Activated naive CD4-positive, alpha-beta T cell treated with anti-CD3 and anti-CD28 coated beads, Interleukin-2, amount 50 U/mL, for 24 hours (primary cell): ENCODE results near the gene ZNG1C.
"Not testable (repeated sequence)": the region's sequence is repeated elsewhere in the genome, so short reads cannot be mapped to it uniquely, and the experiment has no call there.

ENCODE experiments used
- H3K27ac Mint-ChIP-seq: one replicate; pipeline ENCODE4 v1.8.0; 2021; ENCODE audit warnings: mild to moderate bottlenecking, mixed read lengths
- H3K27me3 Mint-ChIP-seq: one replicate; pipeline ENCODE4 v1.8.0; 2021; ENCODE audit warnings: mixed read lengths
- H3K36me3 Mint-ChIP-seq: one replicate; pipeline ENCODE4 v1.8.0; 2021; ENCODE audit warnings: mixed read lengths
- H3K4me1 Mint-ChIP-seq: one replicate; pipeline ENCODE4 v1.8.0; 2021; ENCODE audit warnings: mixed read lengths
- H3K4me3 Mint-ChIP-seq: one replicate; pipeline ENCODE4 v1.8.0; 2021; ENCODE audit warnings: mild to moderate bottlenecking, mixed read lengths
- H3K9me3 Mint-ChIP-seq: one replicate; pipeline ENCODE4 v1.8.0; 2021; ENCODE audit warnings: mixed read lengths

ZNG1C gene

DNA sequence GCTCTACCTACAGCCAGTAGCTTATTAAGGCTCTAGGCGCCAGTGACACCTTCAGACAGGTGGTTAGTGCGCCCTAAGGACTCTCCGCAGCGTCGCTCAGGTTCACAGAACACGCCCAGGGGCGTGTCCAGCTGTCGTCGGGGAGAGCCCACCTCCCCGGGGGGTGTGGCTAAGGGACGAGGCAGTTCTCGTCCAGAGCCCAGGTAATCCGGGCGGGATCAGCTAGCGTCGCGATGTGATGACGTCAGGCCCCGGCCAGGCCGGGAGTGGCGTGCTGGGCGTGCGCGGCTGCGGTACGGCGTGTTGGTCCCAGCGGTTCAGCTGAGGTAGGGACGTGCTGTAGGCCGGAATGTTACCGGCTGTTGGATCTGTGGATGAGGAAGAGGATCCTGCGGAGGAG is at the start of gene ZNG1C:
Gene ZNG1C (plus strand): TSS at position 301 of the 400 bp plus-strand sequence. CDS start 49 bp downstream, at position 350.
- not testable (repeated sequence) for H3K27me3 Mint-ChIP-seq, H3K9me3 Mint-ChIP-seq, H3K4me3 Mint-ChIP-seq, H3K27ac Mint-ChIP-seq, H3K4me1 Mint-ChIP-seq, H3K36me3 Mint-ChIP-seq

DNA sequence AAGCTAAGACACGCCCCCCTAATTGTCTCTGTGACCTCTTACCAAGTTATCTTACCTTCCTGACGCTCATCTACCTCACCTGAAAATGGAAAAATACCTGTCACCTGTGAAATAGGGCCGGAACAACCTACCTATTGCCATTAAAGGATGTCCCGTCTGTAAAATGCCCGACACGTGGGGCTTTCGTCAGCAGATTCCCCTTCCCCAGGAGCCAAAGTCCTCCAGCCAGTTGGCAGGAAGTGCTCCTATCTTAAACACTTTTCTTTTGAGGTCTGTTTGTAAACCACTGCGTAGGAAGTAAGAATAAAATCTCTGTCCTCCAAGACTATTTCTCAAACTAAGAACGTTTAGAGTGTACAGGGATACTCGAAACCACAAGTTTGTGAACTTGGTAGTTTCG is 654 bp downstream of the ZNG1C start:
- H3K27me3 Mint-ChIP-seq, H3K9me3 Mint-ChIP-seq, H3K36me3 Mint-ChIP-seq, H3K4me3 Mint-ChIP-seq, H3K27ac Mint-ChIP-seq, H3K4me1 Mint-ChIP-seq: not testable (repeated sequence)

DNA sequence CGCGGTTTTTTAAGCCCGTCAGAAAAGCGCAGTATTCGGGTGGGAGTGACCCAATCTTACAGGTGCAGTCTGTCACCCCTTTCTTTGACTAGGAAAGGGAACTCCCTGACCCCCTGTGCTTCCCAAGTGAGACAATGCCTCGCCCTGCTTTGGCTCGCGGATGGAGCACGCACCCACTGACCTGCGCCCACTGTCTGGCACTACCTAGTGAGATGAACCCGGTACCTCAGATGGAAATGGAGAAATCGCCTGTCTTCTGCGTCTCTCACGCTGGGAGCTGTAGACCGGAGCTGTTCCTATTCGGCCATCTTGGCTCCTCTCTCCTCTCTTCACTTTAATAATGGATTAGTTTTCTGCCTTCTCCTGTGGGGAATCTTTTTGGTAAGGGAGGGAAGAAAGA is 39.3 kb downstream of the ZNG1C start:
- not testable (repeated sequence) for H3K27me3 Mint-ChIP-seq, H3K36me3 Mint-ChIP-seq, H3K27ac Mint-ChIP-seq, H3K9me3 Mint-ChIP-seq, H3K4me1 Mint-ChIP-seq, H3K4me3 Mint-ChIP-seq

DNA sequence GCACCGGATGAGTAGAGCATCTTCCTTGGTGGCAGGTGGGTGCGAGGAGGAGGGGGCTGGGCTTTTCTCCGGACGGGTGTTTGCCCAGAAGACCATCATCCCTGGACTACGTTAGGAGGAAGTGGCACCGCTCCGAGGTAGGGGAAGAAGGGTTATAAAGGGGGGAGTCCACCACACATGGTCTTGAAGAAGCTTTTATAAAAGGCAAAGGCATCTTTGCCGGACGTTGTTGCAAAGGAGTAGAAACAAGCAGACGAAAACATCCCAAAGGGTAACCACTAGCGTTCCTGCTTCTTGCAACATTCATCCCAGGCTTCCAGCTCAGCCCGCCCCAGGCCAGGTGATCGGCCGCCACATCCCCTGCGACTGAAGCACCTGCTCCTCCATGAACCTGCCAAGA is 60.8 kb downstream of the ZNG1C start, which contains the start of gene FOXD4L3:
Gene FOXD4L3 (plus strand): TSS at position 301 of the 400 bp plus-strand sequence. CDS start 85 bp downstream, at position 386.
- H3K27me3 Mint-ChIP-seq, result not testable (repeated sequence)

DNA sequence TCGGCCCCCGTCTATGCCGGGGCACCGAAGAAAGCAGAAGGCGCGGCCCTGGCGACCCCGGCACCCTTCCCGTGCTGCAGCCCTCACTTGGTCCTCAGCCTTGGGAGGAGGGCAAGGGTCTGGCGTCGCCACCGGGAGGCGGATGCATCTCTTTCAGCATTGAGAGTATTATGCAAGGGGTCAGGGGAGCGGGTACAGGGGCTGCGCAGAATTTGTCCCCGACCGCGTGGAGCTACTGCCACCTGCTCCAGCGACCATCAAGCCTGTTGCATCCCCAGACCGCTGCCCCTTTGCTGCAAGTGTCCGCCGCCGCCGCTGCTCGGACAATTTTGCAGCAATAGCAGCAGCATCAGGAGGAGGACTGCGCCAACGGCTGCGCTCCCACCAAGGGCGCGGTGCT is 62.0 kb downstream of the ZNG1C start:
- not testable (repeated sequence) for H3K27me3 Mint-ChIP-seq, H3K27ac Mint-ChIP-seq, H3K4me1 Mint-ChIP-seq, H3K4me3 Mint-ChIP-seq, H3K36me3 Mint-ChIP-seq, H3K9me3 Mint-ChIP-seq

More for the DNA sequence above, 60.8 kb downstream of the ZNG1C start, which contains the start of gene FOXD4L3:
- not testable (repeated sequence) for H3K27ac Mint-ChIP-seq, H3K4me1 Mint-ChIP-seq, H3K4me3 Mint-ChIP-seq, H3K36me3 Mint-ChIP-seq, H3K9me3 Mint-ChIP-seq

DNA sequence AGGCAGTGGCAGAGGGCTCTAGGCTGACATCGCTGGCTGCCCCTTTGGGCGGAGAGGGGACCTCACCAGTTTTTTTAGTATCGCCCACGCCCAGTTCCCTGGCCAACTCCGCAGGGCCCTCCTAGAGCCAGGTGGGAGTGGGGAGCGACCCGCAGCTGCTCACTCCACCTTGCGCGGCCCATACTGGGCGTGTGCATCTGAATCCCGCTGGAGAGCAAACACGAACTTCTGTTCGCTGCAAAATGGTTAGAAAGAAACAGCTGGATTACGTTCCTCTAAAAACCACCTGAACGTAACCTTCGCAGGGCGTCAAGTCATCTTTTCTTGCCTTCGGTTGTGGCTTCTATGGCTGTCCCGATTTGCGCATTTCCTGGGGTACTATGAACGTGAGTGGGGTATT is 62.4 kb downstream of the ZNG1C start:
- H3K27ac Mint-ChIP-seq, H3K27me3 Mint-ChIP-seq, H3K4me1 Mint-ChIP-seq, H3K36me3 Mint-ChIP-seq, H3K4me3 Mint-ChIP-seq, H3K9me3 Mint-ChIP-seq: not testable (repeated sequence)

DNA sequence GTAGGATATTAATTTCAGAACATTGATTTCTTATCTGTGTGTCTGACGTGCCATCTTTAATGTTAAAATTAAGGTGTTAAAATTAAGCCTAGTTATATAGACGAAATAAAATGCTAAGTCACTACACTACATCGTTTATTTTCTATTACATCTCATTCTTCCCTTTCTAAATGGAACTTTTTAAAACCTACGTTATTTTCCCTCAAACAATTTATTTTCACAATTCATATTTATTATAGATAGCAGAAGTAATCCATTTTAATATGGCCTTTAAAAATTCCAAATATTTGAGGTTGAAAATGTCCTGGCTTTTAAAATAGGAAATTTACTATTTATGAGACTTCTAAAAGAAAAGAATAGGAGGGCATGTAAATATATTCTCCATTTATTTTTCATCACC is 63.0 kb downstream of the ZNG1C start:
- not testable (repeated sequence) for H3K4me3 Mint-ChIP-seq, H3K36me3 Mint-ChIP-seq

DNA sequence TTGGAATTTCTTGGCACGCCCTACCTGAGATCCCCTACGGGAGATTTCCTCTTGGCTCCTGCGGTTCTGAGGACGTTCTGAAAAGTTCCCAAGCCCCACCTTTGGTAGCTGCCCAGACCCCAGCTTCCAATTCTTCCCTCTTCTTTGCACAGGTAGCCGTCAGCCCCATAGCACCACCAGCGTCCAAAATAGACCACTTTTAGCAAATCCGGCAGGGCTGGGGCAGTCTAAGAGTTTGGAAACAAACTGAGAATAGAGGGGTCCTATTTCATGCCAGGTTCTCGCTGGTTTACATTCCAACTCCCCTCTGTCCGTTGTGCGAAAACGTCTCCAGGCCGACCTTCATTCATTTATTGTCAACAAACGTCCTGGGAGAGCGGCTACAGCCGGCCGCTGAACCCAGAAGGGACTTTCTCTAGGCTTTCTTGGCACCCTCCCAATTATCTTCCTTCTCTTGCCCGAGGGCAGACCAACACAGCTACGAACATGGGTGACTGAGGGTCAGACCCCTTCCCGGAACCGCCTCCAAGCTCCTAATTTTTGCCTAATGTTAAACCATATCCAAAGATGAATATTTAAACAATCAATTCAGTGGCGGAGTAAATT is 64.0 kb downstream of the ZNG1C start:
- H3K27ac Mint-ChIP-seq, H3K9me3 Mint-ChIP-seq, H3K4me1 Mint-ChIP-seq, H3K4me3 Mint-ChIP-seq, H3K36me3 Mint-ChIP-seq, H3K27me3 Mint-ChIP-seq: not testable (repeated sequence)

More for the DNA sequence above, 63.0 kb downstream of the ZNG1C start:
- not testable (repeated sequence) for H3K4me1 Mint-ChIP-seq, H3K27me3 Mint-ChIP-seq, H3K27ac Mint-ChIP-seq, H3K9me3 Mint-ChIP-seq

DNA sequence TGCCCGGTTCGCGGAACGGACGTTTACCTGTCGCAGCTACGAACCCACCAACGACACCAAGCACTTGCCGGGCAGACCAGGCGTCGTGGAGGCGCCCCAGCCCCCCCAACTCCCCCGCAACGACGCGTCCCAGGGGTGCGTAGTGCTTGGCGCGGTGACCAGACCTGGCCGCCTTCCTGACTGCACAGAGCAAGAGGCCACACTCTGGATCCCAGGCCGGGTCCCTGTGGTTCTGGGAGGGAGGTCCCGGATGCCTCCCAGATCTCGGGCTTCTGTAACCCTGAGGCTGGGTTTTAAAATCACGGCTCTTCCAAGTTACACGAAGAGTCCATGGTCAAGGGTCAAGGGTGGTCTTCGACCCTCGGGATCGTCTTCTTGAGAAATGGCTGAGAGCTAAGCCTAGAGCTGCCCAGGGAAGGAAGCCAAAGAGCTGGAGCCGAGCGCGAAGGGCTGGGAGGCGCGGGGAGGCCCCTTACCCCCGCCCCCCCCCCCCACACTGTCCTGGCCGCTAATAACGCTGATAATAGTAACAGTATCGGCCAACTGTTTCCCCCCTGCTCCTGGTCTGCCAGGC is 64.7 kb downstream of the ZNG1C start:
- H3K4me3 Mint-ChIP-seq, H3K9me3 Mint-ChIP-seq, H3K27ac Mint-ChIP-seq, H3K36me3 Mint-ChIP-seq, H3K27me3 Mint-ChIP-seq, H3K4me1 Mint-ChIP-seq: not testable (repeated sequence)

DNA sequence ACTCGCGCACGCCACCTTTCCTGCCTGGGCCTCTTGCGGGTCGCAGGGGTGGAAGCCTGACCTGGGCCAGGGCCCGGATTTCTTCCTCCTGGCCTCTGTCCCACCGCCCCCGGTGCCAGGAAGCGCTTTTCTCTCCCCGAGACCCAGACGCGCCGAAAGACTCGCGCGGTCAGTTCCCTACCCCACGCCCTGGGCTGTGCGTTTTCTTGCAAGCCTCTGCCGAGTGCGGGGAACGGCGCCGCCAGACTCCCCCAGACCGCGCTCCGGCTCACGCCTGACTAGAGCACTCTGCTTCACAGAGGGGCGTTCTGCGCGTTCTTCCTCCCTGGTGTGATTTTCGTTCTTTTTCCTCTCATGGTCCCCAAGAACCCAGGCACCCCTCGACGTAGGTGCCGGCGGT is 65.3 kb downstream of the ZNG1C start:
- not testable (repeated sequence) for H3K9me3 Mint-ChIP-seq, H3K36me3 Mint-ChIP-seq, H3K4me1 Mint-ChIP-seq

DNA sequence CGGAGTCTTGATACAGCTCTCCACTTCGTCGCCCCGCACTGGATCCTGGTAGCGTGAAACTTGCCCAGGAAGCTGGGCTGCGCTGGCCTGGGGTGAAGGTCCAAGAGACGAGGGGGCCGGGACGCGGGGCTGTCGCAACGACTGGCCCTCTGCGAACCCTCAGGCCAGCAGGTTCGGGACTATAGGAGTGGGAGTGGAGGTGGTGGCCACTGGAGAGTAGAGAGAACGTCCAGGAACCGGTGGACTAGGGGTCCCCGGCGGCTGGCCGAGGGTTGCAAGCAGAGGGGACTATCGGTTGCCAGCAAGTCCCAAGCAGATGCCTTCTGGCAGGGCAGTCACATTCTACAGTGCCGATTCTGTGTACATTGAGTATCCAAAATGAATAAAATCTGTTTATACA is 65.9 kb downstream of the ZNG1C start:
- H3K27me3 Mint-ChIP-seq, H3K27ac Mint-ChIP-seq, H3K36me3 Mint-ChIP-seq, H3K9me3 Mint-ChIP-seq, H3K4me1 Mint-ChIP-seq, H3K4me3 Mint-ChIP-seq: not testable (repeated sequence)

More for the DNA sequence above, 65.3 kb downstream of the ZNG1C start:
- H3K27me3 Mint-ChIP-seq, H3K27ac Mint-ChIP-seq, H3K4me3 Mint-ChIP-seq: not testable (repeated sequence)

DNA sequence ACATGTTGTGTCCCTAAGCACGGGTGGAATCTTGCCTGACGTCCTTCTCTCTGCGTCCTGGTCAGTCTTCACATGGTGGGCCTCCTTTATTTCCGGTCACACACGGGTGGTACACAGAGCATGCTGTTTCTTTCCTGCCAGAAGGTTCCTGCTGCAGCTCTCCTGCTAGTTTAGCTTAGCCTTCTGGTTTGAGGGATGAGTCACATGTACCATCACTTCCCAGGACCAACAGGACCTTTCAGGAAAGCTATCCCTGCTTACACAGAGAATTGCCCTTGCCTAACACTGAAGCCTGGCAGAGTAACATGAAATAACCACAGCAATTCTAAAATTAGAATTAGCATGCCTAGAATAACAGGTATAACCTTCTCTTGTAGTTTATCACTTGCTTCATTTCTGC is 69.4 kb downstream of the ZNG1C start:
- not testable (repeated sequence) for H3K4me3 Mint-ChIP-seq, H3K27me3 Mint-ChIP-seq, H3K27ac Mint-ChIP-seq, H3K9me3 Mint-ChIP-seq, H3K4me1 Mint-ChIP-seq, H3K36me3 Mint-ChIP-seq

DNA sequence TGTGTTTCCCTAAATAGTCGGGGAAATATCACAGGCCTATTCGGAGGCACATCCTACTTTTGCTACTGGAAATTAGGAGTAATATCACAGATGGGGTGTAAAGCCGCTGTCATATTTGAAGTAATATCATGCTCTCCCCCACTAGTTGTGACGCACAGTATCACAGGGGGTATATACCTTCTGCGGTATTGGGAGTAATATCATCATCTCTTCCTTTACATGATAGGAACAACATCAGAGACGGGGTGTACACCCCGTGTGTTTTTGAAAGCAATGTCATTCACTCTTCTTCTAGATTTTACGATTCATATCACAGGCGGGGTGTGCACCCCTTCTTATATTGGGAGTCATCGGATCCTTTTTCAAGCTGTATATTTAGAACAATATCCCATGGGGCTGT is 76.4 kb downstream of the ZNG1C start:
- H3K27ac Mint-ChIP-seq, H3K9me3 Mint-ChIP-seq, H3K4me1 Mint-ChIP-seq, H3K36me3 Mint-ChIP-seq, H3K27me3 Mint-ChIP-seq, H3K4me3 Mint-ChIP-seq: not testable (repeated sequence)

DNA sequence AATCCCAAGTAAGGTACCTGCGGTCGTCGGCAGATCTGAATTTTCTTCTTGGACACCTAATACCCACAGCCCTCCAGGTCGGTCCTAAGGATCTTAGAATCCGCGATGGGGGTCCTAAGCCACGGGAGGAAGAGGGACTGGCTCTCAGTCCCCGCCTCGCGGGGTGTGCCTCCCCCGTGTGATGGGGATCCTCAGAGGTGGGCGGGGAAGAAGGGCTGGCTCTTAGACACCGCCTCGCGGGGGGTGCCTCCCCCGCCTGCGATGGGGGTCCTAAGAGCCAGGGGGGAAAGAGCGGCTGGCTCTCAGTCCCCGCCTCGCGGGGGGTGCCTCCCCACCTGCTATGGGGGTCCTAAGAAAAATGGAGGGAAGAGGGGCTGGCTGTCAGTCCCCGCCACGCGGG is 82.0 kb downstream of the ZNG1C start:
- not testable (repeated sequence) for H3K4me3 Mint-ChIP-seq, H3K9me3 Mint-ChIP-seq, H3K27ac Mint-ChIP-seq, H3K27me3 Mint-ChIP-seq, H3K36me3 Mint-ChIP-seq, H3K4me1 Mint-ChIP-seq

DNA sequence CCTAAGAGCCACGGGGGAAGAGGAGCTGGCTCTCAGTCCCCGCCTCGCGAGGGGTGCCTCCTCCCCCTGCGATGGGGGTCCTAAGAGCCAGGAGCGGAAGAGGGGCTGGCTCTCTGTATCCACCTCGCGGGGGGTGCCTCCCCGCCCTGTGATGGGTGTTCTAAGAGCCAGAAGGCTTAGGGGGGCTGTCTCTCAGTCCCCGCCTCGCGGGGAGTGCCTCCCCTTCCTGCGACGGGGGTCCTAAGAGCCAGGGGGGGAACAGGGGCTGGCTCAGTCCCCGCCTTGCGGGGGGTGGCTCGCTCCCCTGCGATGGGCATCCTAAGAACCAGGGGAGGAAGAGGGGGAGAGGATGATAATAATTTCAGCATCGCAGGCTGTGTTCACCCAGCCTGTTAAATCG is 82.7 kb downstream of the ZNG1C start:
- H3K36me3 Mint-ChIP-seq, H3K4me3 Mint-ChIP-seq, H3K9me3 Mint-ChIP-seq, H3K27me3 Mint-ChIP-seq, H3K4me1 Mint-ChIP-seq, H3K27ac Mint-ChIP-seq: not testable (repeated sequence)

DNA sequence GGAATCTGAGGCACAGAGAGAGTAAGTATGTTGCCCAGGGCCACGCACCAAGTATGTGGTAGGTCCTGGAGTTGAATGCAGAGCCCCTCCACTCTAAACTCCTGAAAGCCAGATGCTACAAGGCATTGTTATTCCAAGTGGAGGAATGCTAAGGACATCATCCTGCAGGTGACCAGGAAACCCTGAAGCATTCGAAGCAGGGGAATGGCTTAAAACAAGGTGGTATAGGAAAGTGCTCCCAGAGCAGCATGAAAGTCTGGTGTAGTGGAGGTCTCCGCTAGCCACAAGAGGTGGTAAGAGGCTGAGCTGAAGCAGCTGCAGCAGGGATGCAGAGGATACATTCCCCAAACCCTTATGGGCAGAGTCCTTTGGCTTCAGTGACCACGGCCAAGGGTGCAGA is 87.3 kb downstream of the ZNG1C start:
- H3K27ac Mint-ChIP-seq, H3K27me3 Mint-ChIP-seq, H3K4me3 Mint-ChIP-seq, H3K36me3 Mint-ChIP-seq, H3K4me1 Mint-ChIP-seq, H3K9me3 Mint-ChIP-seq: not testable (repeated sequence)

DNA sequence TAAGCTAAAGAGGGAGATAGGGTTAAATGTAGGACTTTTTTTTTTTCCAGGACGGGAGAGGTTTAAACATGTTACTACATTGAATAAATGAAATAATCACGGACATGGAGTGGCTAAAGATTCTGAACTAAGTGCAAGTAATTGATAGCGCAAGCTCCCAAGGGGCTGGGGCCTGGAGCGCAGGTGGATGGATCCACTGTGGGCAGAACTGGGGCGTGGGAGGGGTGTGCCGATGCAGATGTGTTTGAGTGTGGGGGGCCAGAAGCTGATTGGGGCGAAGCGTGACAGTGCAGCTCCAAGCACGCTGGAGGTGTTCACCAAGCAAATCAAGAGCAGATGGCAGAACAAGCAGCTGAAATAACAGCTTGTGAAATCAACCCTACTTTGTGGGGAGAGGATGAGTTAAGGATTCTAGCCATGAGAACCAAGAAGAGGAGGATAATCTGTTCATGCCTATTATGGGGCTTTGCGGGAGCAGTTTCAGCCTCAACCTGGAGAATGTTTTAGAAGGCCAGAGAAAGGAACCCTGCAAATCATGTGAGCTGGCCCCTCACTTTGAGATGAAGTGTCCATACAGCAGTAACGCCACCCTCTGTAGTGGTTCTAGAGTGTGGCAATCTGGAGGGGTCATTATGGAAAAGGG is 88.9 kb downstream of the ZNG1C start:
- not testable (repeated sequence) for H3K4me1 Mint-ChIP-seq, H3K36me3 Mint-ChIP-seq, H3K27ac Mint-ChIP-seq, H3K27me3 Mint-ChIP-seq, H3K4me3 Mint-ChIP-seq, H3K9me3 Mint-ChIP-seq
